GM19467 (cell line): Measurements from ENCODE around the gene ITSN1.

Source experiments
- ATAC-seq: cut with Tn5 transposase; IDR thresholded peaks from one replicate; pipeline ENCODE4 v1.9.1; 2021; ENCODE audit warnings: mild to moderate bottlenecking, moderate library complexity; ENCODE audit not compliant: unreplicated experiment

The ITSN1 gene

GRCh38 chr21:33834801-33835500 lies 192.7 kb downstream of the ITSN1 start:
- ATAC-seq, result no peak

- no peak for ATAC-seq
Measured at GRCh38 chr21:33835920-33836319, 193.6 kb downstream of the ITSN1 start.

GRCh38 chr21:33836408-33836807 lies 194.1 kb downstream of the ITSN1 start:
- ATAC-seq, result no peak

GRCh38 chr21:33839167-33839716 lies 196.9 kb downstream of the ITSN1 start:
- no peak for ATAC-seq

- ATAC-seq, result no peak
Measured at GRCh38 chr21:33839806-33840205, 197.5 kb downstream of the ITSN1 start.

- no peak for ATAC-seq
Measured at GRCh38 chr21:33840771-33841170, 198.5 kb downstream of the ITSN1 start.

GRCh38 chr21:33841561-33841960 lies 199.3 kb downstream of the ITSN1 start:
- no peak for ATAC-seq

- ATAC-seq, result no peak
Measured at GRCh38 chr21:33843216-33843615, 200.9 kb downstream of the ITSN1 start.

GRCh38 chr21:33844104-33844889 lies 202.0 kb downstream of the ITSN1 start:
- ATAC-seq, result no peak

- ATAC-seq, result no peak
Measured at GRCh38 chr21:33844890-33845205, 202.5 kb downstream of the ITSN1 start.

- ATAC-seq, result no peak
Measured at GRCh38 chr21:33846141-33846540, 203.8 kb downstream of the ITSN1 start.

- ATAC-seq, result no peak
Measured at GRCh38 chr21:33847588-33848248, 205.4 kb downstream of the ITSN1 start.

GRCh38 chr21:33848249-33848953 lies 206.1 kb downstream of the ITSN1 start:
- no peak for ATAC-seq

GRCh38 chr21:33849834-33850233 lies 207.5 kb downstream of the ITSN1 start:
- ATAC-seq, result no peak

- ATAC-seq, result no peak
Measured at GRCh38 chr21:33850401-33850800, 208.1 kb downstream of the ITSN1 start.

- ATAC-seq, result no peak
Measured at GRCh38 chr21:33850985-33851384, 208.7 kb downstream of the ITSN1 start.

- ATAC-seq, result no peak
Measured at GRCh38 chr21:33852485-33852884, 210.2 kb downstream of the ITSN1 start.

GRCh38 chr21:33854604-33855003 lies 212.3 kb downstream of the ITSN1 start:
- ATAC-seq, result no peak

- ATAC-seq, result no peak
Measured at GRCh38 chr21:33855190-33855589, 212.9 kb downstream of the ITSN1 start.

- no peak for ATAC-seq
Measured at GRCh38 chr21:33856893-33857527, 214.7 kb downstream of the ITSN1 start.
